ENCODE results near the gene MUC2. TPM values are rescaled to one million over a fixed set of nuclear protein-coding genes. Genes with fewer than 3 reads are reported as not detected.

MUC2 gene
- total RNA-seq, 2 donors from 2014 or later = not detected

DNA sequence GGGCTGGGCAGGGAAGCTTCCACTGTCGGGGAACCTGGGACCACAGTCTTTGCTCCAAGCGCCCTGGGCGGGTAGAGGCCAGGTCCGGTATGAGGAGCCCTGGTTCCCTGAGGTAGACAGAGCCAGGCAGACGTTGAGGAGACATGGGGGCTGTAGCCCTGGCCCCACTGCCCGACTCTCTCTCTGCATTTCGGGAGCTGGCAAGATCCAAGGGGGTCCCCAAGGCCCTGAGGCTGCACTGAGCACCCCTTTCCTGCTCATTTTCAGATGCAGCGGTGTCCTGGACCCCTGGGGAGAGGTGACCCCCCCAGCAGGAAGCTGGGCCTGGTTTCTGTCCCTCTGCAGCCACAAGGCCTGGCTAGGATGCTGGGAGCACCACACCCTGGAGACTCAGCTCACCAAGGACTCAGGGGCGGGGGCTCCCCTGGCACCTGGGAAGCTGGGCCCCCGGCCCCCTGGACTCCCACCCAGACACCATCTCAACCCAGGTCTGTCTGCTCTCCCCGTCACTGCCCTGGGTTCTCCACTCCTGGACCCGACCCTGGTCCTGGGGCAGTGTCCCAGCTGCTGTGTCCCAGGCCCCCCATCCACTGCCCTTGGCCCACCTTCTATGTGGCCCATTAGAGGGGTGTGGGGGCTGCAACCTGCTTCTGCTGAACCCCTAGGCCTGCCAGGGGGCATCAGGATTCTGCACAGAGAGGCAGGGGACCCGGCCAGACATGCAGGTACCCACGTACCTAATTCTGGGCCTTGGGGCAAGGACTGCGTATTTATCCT, 23.1 kb upstream of the MUC2 start:
- TF ChIP-seq, protein P1, sequence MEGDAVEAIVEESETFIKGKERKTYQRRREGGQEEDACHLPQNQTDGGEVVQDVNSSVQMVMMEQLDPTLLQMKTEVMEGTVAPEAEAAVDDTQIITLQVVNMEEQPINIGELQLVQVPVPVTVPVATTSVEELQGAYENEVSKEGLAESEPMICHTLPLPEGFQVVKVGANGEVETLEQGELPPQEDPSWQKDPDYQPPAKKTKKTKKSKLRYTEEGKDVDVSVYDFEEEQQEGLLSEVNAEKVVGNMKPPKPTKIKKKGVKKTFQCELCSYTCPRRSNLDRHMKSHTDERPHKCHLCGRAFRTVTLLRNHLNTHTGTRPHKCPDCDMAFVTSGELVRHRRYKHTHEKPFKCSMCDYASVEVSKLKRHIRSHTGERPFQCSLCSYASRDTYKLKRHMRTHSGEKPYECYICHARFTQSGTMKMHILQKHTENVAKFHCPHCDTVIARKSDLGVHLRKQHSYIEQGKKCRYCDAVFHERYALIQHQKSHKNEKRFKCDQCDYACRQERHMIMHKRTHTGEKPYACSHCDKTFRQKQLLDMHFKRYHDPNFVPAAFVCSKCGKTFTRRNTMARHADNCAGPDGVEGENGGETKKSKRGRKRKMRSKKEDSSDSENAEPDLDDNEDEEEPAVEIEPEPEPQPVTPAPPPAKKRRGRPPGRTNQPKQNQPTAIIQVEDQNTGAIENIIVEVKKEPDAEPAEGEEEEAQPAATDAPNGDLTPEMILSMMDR (IDR thresholded peaks at IDR 0.05) = peak in 1 of 2 donors; percentile 38
- Histone ChIP-seq H3K27ac (no peak overlapping the region), H3K9me3 (no peaks in the 10 kb centered on the region), H3K4me1 (peaks cover 0 to 22% of the 10 kb centered on the region in 2 donors), H3K4me3 (no peak overlapping the region), H3K27me3 (no peaks in the 10 kb centered on the region), H3K36me3 (no peaks in the 10 kb centered on the region)
- no peak for DNase-seq (ENCODE audit: low spot score)

DNA sequence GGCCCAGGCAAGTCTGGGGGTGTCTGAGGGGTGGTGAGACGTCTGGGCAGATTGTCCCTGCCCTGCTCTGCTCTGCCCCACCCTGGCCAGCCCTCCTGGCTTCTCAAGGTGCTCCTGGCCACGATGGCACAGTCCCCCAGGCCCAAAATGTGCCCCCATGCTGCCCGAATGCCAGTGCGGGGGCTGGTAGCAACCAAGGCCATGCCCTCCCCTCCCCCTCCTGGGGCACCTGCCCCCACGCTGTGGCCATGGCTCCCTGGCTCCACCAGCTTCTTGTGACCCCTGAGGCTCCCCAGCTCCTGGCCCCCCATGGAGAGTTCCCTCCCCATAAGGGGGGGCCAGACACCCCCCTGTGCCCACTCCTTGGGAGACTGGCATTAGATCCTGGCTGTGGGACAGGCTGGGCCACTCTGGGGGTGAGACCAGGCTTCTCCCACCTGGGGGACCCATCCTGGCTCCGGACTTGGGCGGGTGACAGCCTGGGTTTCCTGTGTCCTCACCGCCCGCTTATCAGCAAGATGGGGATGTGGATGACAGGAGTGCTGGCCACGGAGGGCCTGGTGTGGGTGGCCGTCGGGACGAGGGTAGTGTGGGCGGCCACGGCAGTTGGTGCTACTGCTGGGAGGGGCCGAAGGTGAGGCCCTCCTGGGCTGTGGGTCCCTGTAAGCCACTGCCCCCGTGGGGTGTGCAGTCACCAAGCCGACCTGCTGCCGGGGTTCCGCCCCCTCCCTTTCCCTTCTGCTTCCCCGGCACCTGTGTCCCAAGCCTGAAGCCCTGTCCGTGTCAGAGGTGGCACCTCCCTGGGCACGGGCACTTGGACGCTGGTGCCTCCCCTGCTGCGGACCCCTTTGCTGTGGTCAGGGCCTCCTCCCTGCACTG, 22.3 kb upstream of the MUC2 start:
- no peak overlapping the region for H3K4me3 ChIP-seq
- TF ChIP-seq, protein P1 (IDR thresholded peaks at IDR 0.05) = no peak
- no peak for DNase-seq (ENCODE audit: low spot score)
- no peaks in the 10 kb centered on the region for H3K36me3 ChIP-seq
- H3K27ac ChIP-seq = no peak overlapping the region
- H3K27me3 ChIP-seq = no peaks in the 10 kb centered on the region
- no peaks in the 10 kb centered on the region for H3K9me3 ChIP-seq
- peaks cover 0 to 22% of the 10 kb centered on the region in 2 donors for H3K4me1 ChIP-seq

DNA sequence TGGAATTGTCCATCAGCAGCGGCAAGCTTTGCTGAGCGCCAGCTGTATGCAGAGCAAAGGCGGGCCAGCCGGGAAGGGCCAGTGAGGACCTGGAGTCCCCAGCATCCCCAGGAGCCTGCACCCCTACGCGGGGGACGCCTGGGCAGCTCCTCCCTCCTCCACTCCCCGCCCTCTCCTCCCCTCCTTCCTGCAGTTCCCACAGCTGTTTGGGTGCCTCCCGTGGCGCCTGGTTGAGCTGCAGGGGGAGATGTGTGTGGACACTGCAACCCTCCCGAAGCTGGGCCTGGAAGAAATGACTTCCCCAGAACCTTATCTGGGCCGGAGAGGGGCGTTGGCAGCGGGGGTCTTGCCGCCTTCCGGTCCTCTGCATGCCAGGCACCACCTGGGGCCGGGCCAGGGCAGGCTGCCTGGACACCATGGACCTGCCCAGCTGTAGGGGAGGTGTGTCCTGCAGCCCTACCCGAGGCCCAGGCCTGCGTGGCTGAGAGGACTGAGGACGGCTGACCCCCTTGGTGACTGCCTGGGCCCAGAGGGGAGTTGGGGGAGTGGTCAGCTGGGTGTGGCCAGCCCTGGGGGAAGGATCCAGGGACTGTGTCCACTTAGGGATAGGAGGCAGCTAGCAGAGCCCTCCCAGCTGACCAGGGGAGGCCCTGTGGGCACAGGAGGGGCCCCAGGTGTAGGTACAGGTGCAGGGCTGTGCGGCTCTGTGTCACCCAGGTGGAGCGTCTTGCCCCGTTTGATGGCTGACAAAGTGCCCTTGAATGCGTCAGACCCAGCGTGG, 21.4 kb upstream of the MUC2 start:
- no peak for DNase-seq (ENCODE audit: low spot score)
- no peak overlapping the region for H3K27ac ChIP-seq
- H3K4me3 ChIP-seq = no peak overlapping the region
- no peaks in the 10 kb centered on the region for H3K9me3 ChIP-seq
- peaks cover 0 to 22% of the 10 kb centered on the region in 2 donors for H3K4me1 ChIP-seq
- TF ChIP-seq, protein P1 (IDR thresholded peaks at IDR 0.05) = no peak
- H3K27me3 ChIP-seq = no peaks in the 10 kb centered on the region
- H3K36me3 ChIP-seq = no peaks in the 10 kb centered on the region

DNA sequence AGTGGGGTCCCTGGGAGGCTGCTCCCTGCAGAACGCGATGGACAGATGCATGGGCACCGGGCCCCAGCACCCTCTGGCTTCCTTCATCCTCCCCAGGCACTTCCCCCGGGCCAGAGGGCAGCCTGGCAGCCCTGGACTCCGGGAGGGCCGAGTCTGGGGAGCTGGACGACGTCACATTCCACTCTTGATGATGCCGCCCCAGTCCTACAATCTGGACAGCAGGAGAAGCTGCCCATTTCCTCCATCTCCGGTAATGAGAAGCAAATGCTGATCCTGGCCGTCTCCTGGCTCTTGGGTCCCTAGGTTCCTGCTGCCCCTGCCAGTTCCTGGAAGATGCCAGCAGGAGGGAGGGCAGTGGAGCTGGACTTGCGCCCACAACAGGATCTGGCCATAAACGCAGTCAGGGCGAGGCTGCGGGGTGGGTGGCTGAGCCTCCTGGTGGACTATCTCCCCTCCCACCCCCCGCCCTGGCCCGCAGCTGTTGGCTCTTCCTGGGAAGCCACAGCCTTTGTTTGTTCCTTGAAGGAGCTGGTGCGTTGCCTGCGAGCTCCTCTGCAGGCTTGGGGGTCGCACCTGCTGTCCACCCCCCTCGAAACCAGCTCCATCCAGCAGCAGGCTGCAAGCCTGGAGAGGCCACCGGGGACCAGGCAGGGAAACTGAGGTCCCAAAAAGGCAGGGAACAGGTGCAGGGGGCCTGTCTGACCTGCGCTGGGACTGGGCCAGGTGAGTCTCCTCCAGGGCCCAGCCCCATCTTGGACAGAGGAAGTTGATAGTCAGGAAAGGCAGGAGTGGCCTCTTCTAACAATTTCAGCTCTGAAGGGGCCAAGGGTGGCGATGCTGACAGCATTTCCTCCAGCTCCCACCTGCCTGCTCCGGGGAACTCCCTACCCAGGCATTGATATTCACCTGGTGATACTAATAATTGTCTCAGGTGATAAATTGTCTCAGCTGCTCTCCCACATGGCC, 20.2 kb upstream of the MUC2 start:
- Histone ChIP-seq H3K36me3 (no peaks in the 10 kb centered on the region), H3K27ac (no peak overlapping the region), H3K4me1 (peaks cover 0 to 22% of the 10 kb centered on the region in 2 donors), H3K9me3 (no peaks in the 10 kb centered on the region), H3K4me3 (no peak overlapping the region), H3K27me3 (no peaks in the 10 kb centered on the region)
- no peak for DNase-seq (ENCODE audit: low spot score)
- TF ChIP-seq, protein P1 (IDR thresholded peaks at IDR 0.05) = no peak
